Peyer's patch (tissue), 4 donors: Measurements from ENCODE around the gene HEXD. TPM values are rescaled to one million over a fixed set of nuclear protein-coding genes. Genes with fewer than 3 reads are reported as not detected.

Experiments used
- DNase-seq, 3 donors: peaks; one replicate each; pipeline ENCODE4 v3.0.0-alpha.2; 2017 to 2019
- H3K27ac ChIP-seq, 4 donors: fragments of 200-600 bp; sonication (generic); one replicate each; pipeline ENCODE4 v1.5.1; 2016 to 2019
- H3K27me3 ChIP-seq, 2 donors: fragments of 200-600 bp; sonication (generic); one replicate each; pipeline ENCODE4 v1.5.1; 2019
- H3K36me3 ChIP-seq, 3 donors: fragments of 200-600 bp; sonication (generic); one replicate each; pipeline ENCODE4 v1.5.1; 2016 to 2019
- H3K4me1 ChIP-seq, 4 donors: fragments of 200-600 bp; sonication (generic); one replicate each; pipeline ENCODE4 v1.5.1; 2016 to 2019
- H3K4me3 ChIP-seq, 4 donors: fragments of 200-600 bp; sonication (generic); 1 replicate in 3 of 4; 2 replicates in 1 of 4; pipeline ENCODE4 v1.5.1; 2016 to 2019; ENCODE audit warnings: mild to moderate bottlenecking in 1 of 4
- H3K9me3 ChIP-seq, 4 donors: fragments of 200-600 bp; sonication (generic); one replicate each; pipeline ENCODE4 v1.5.1; 2016 to 2019; ENCODE audit warnings: mild to moderate bottlenecking in 1 of 4
- POLR2A ChIP-seq, 2 donors: fragments of 450-650 bp; IDR thresholded peaks; one replicate each; pipeline ENCODE4 v1.5.1; 2017; ENCODE audit warnings: antibody characterized with exemption in 2 of 2, mild to moderate bottlenecking in 2 of 2, moderate library complexity in 2 of 2
- total RNA-seq, 4 donors: library from RNA; depleted of rRNA; stranded (reverse); fragments of >200 nt; gene quantifications; one replicate each; pipeline ENCODE4 v1.1.0, GENCODE V29; 2016
- TF ChIP-seq, protein P1 (sequence below), 6 experiments: fragments of 450-650 bp in 4 of 6; fragments of 200-600 bp in 2 of 6; sonication (generic) in 1 of 6; IDR thresholded peaks; one replicate each; pipeline ENCODE4 v1.5.1; 2017 to 2019; ENCODE audit warnings: antibody characterized with exemption in 6 of 6, mild to moderate bottlenecking in 3 of 6, moderate library complexity in 1 of 6

HEXD gene
- total RNA-seq, 4 donors from 2014 or later, result 42.7 to 128 (median 80.5) TPM

DNA sequence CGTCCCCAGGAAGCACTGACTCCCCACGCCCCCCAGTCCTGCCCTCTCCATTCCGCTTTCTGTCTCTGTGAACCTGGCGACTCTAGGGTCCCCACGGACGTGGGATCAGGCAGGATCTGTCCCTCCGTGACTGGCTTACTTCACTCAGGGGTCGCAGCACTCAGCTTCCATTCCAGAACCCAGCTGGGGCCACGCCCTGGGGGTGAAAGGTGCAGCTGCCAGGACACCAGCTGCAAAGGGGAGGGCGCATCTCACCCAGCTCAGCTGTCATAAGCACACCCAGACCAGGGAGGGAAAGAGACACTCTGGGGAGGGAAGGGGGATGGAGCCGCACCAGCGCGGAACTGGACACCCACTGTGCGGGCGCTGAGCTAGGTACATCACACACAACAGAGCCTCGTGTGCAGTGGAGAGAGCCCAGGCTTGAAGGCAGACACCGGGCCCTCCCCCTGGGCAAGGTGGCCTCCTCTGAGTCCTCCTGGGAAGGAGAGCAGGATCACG, 18.5 kb upstream of the HEXD start:
- H3K27ac ChIP-seq, result no peak overlapping the region
- TF ChIP-seq, protein P1, sequence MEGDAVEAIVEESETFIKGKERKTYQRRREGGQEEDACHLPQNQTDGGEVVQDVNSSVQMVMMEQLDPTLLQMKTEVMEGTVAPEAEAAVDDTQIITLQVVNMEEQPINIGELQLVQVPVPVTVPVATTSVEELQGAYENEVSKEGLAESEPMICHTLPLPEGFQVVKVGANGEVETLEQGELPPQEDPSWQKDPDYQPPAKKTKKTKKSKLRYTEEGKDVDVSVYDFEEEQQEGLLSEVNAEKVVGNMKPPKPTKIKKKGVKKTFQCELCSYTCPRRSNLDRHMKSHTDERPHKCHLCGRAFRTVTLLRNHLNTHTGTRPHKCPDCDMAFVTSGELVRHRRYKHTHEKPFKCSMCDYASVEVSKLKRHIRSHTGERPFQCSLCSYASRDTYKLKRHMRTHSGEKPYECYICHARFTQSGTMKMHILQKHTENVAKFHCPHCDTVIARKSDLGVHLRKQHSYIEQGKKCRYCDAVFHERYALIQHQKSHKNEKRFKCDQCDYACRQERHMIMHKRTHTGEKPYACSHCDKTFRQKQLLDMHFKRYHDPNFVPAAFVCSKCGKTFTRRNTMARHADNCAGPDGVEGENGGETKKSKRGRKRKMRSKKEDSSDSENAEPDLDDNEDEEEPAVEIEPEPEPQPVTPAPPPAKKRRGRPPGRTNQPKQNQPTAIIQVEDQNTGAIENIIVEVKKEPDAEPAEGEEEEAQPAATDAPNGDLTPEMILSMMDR (IDR thresholded peaks at IDR 0.05), result no peak
- TF ChIP-seq POLR2A (IDR thresholded peaks at IDR 0.05), result no peak

DNA sequence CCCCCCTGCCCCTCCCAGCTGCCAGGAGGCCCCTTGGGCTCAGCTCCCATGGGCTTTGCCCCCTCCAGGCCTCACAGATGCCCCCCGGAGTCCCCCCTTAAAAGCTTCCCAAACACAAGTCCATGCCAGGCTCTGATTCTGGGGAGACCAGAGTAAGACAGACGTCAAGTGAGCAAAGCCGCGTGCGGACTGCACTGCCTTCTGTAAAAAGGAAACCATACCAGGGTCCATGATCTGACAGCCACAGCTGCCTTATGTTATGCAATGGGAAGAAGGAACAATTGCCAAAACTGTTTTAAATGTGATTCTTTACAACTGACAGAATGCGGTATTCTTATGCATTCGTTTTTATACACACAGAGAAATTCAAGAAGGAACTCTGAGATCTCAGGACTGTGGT, 17.9 kb upstream of the HEXD start:
- no peak overlapping the region for H3K4me3 ChIP-seq
- H3K27me3 ChIP-seq, result no peaks in the 10 kb centered on the region
- peaks cover 0 to 4% (median 2%) of the 10 kb centered on the region in 4 donors for H3K4me1 ChIP-seq
- no peak overlapping the region for H3K27ac ChIP-seq
- H3K9me3 ChIP-seq, result no peaks in the 10 kb centered on the region
- no peak for TF ChIP-seq POLR2A (IDR thresholded peaks at IDR 0.05)
- TF ChIP-seq, protein P1 (IDR thresholded peaks at IDR 0.05), result no peak
- peaks cover 0 to 29% (median 0%) of the 10 kb centered on the region in 3 donors for H3K36me3 ChIP-seq
- DNase-seq, result no peak

More for the DNA sequence above, 18.5 kb upstream of the HEXD start:
- no peaks in the 10 kb centered on the region for H3K27me3 ChIP-seq
- H3K9me3 ChIP-seq, result no peaks in the 10 kb centered on the region
- H3K36me3 ChIP-seq, result peaks cover 0 to 24% (median 0%) of the 10 kb centered on the region in 3 donors
- H3K4me3 ChIP-seq, result no peak overlapping the region
- H3K4me1 ChIP-seq, result peaks cover 0 to 4% (median 2%) of the 10 kb centered on the region in 4 donors
- no peak for DNase-seq

DNA sequence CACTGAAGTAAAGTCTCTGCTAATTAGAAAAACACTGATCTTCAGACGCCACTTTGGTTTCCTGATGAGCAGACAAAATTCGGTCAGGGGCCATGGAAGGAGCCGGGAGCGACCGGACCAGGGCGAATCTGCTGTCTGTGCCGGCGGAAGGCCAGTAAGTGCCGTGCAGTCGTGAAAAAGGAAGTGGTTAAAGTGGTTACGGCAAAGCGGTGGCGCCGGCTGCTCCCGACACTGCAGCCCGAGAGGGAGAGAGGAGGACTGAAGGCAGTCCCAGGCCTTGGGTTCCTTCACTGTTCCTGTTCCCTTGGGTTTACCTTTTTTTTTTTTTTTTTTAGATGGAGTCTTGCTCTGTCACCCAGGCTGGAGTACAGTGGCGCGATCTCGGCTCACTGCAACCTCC, 17.3 kb upstream of the HEXD start:
- DNase-seq, result peak in 2 of 3 donors; percentile 70 to 84
- no peak for TF ChIP-seq POLR2A (IDR thresholded peaks at IDR 0.05)
- TF ChIP-seq, protein P1 (IDR thresholded peaks at IDR 0.05), result no peak
- no peak overlapping the region for H3K27ac ChIP-seq
- H3K4me1 ChIP-seq, result peaks cover 0 to 4% (median 2%) of the 10 kb centered on the region in 4 donors
- H3K36me3 ChIP-seq, result peaks cover 0 to 29% (median 0%) of the 10 kb centered on the region in 3 donors
- no peaks in the 10 kb centered on the region for H3K27me3 ChIP-seq
- H3K9me3 ChIP-seq, result no peaks in the 10 kb centered on the region
- no peak overlapping the region for H3K4me3 ChIP-seq

DNA sequence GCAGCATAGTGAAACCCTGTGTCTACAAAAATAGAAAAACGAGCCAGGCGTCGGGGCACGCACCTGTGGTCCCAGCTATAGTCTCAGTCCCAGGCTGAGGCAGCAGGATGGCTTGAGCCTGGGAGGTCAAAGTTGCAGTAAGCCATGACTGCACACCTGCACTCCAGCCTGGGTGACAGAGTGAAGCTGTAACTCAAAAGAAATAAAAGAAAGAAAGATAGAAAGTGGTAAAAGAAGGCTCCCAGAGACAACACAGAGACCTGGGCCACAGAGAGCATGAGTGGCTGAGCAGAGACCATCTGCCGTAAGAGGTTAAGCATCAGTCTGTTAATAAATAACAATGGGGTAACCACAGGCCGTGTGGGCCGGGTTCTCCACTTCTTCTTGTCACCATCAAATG, 15.3 kb upstream of the HEXD start:
- no peak for DNase-seq
- TF ChIP-seq POLR2A (IDR thresholded peaks at IDR 0.05), result no peak
- TF ChIP-seq, protein P1 (IDR thresholded peaks at IDR 0.05), result no peak
- Histone ChIP-seq H3K4me3 (no peak overlapping the region), H3K9me3 (no peaks in the 10 kb centered on the region), H3K27me3 (no peaks in the 10 kb centered on the region), H3K27ac (no peak overlapping the region), H3K4me1 (peaks cover 0 to 4% (median 2%) of the 10 kb centered on the region in 4 donors), H3K36me3 (peaks cover 0 to 21% (median 0%) of the 10 kb centered on the region in 3 donors)

DNA sequence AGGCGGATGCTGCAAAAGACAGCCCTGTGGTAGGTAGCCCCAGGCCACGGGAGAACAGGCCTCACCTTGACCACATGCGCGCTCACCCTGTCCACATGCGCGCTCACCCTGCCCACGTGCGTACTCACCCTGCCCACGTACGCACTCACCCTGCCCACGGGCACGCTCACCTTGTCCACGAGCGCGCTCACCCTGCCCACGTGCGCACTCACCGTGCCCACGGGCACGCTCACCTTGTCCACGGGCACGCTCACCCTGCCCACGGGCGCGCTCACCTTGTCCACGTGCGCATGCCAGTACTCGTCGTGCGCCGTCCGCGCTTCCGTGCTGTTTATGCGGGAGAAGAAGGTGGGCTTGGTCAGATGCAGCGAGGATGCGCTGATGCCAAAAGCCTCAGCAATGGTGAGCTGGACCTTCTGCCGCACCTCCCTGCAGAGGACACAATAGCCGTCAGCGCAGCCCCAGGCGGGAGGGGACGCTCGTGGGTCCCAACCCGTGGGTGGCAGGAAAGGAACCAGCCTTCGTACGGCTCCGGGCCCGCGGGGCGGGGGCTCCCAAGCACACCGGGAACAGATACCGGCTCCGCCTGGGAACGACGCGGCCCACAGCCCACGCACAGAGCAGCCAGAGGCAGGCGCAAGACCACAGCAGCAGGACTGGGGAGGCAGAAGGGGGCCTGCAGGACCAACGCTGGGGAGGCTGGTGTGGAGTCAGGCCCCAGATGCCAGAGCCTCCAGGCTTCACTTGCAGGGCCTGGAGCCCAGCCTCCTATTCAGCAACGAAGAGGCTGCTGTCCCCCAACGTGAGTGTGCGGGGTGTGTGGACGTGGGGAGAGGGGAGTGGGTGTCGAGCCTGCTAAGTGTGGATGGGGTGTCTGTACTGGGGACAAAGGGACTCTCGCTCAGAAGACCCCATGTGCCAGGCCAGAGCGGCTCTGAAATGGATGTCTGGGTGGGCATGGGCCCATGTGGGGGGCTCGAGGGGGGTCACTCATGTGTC, 14.2 kb upstream of the HEXD start:
- DNase-seq, result no peak
- Histone ChIP-seq H3K4me3 (no peak overlapping the region), H3K27ac (no peak overlapping the region), H3K27me3 (no peaks in the 10 kb centered on the region), H3K36me3 (peaks cover 0 to 21% (median 0%) of the 10 kb centered on the region in 3 donors), H3K4me1 (peaks cover 0 to 4% (median 2%) of the 10 kb centered on the region in 4 donors), H3K9me3 (no peaks in the 10 kb centered on the region)
- no peak for TF ChIP-seq POLR2A (IDR thresholded peaks at IDR 0.05)
- TF ChIP-seq, protein P1 (IDR thresholded peaks at IDR 0.05), result no peak
